RWPE1 (cell line): ENCODE data around the gene ADIPOR2.

Experiments used
- CTCF ChIA-PET: fragments of 350-600 bp; sonication (Branson Sonifier 250); formaldehyde crosslinking; extraction: SDS; loops from one replicate; lab custom pipeline; 2021; lab: Yijun Ruan, JAX
- POLR2A ChIA-PET: fragments of 400-600 bp; formaldehyde crosslinking; extraction: SDS; loops from one replicate; lab custom pipeline; 2020; ENCODE audit warnings: antibody characterized with exemption; ENCODE audit not compliant: low non-redundant PET; lab: Yijun Ruan, JAX
- DNase-seq: peaks from one replicate; pipeline ENCODE4 v3.0.0; 2012; ENCODE audit warnings: low spot score
- H3K27ac ChIP-seq: fragments of 450-650 bp; 2 replicates; pipeline ENCODE4 v1.5.1; 2017
- CTCF ChIP-seq: fragments of 450-650 bp; conservative IDR thresholded peaks from 2 replicates; pipeline ENCODE4 v1.5.1; 2017; ENCODE audit warnings: low read depth, mild to moderate bottlenecking

The ADIPOR2 gene

GRCh38 chr12:1834186-1834925, 143.5 kb downstream of the ADIPOR2 start:
- ChIA-PET CTCF (no interaction called here), POLR2A (no interaction called here)
- DNase-seq: no peak
- TF ChIP-seq CTCF: no peak
- H3K27ac ChIP-seq: no peak overlapping the region

GRCh38 chr12:1835211-1836131, 144.6 kb downstream of the ADIPOR2 start:
- H3K27ac ChIP-seq: no peak overlapping the region
- ChIA-PET CTCF (no interaction called here), POLR2A (no interaction called here)
- DNase-seq: no peak
- TF ChIP-seq CTCF: no peak

DNA sequence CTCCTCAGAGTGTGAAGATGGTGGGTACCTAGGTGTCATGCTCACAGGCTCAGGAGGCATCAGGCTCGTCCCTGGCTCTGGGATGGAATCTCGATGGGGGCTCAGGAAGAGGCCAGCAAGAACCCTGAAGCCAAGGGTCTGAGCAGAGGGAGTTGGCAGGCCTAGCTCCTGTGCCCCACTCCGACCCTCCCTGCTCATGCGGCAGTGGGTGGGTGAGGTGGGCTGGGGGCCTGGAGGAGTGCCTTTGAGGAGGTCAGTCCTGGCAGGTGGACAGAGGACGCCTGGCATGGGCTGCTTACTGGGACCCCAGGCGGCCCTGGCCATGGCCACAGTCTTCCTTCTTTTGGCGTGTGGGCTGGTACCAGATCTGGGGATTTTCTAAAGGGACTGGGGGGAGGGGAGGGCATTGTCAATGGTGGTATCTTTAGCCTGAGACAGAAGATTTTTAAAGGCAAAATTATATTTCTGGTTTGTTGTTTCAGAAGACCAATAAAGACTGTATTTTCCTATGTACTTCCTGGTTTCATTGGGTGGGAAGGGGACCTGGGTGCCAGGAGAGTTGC, 145.5 kb downstream of the ADIPOR2 start:
- H3K27ac ChIP-seq: no peak overlapping the region
- ChIA-PET POLR2A (no interaction called here), CTCF (no interaction called here)
- no peak for TF ChIP-seq CTCF
- DNase-seq: no peak

GRCh38 chr12:1836854-1837421, 146.1 kb downstream of the ADIPOR2 start:
- DNase-seq: no peak
- ChIA-PET POLR2A (no interaction called here), CTCF (no interaction called here)
- no peak for TF ChIP-seq CTCF
- H3K27ac ChIP-seq: no peak overlapping the region

GRCh38 chr12:1837541-1838204, 146.8 kb downstream of the ADIPOR2 start:
- no peak for DNase-seq
- POLR2A ChIA-PET: no interaction called here
- CTCF ChIA-PET: no interaction called here
- H3K27ac ChIP-seq: no peak overlapping the region
- TF ChIP-seq CTCF: no peak
